Measurements from ENCODE around the gene CSTPP1. TPM values are rescaled to one million over a fixed set of nuclear protein-coding genes. Genes with fewer than 3 reads are reported as not detected.

Gene CSTPP1
- total RNA-seq, 1 donor from 2014 or later, result 6.6 TPM

GRCh38 chr11:47051217-47051616 is 114.7 kb downstream of the CSTPP1 start:
- H3K4me3 ChIP-seq (ENCODE audit: low read depth, low read length), result no peak overlapping the region
- H3K27me3 ChIP-seq (ENCODE audit: control insufficient read depth, insufficient read depth, low read length), result no peaks in the 10 kb centered on the region
- DNase-seq (ENCODE audit: low read depth) (no peak), FAIRE-seq (no peak)
- no peak for TF ChIP-seq CTCF (IDR thresholded peaks at IDR 0.05; ENCODE audit: insufficient read depth, low read length, severe bottlenecking)
- no peaks in the 10 kb centered on the region for H3K36me3 ChIP-seq (ENCODE audit: control insufficient read depth, insufficient read depth, low read length)

GRCh38 chr11:47052165-47052564 is 115.6 kb downstream of the CSTPP1 start:
- H3K36me3 ChIP-seq (ENCODE audit: control insufficient read depth, insufficient read depth, low read length), result no peaks in the 10 kb centered on the region
- no peak for TF ChIP-seq CTCF (IDR thresholded peaks at IDR 0.05; ENCODE audit: insufficient read depth, low read length, severe bottlenecking)
- FAIRE-seq (no peak), DNase-seq (ENCODE audit: low read depth) (no peak)
- no peaks in the 10 kb centered on the region for H3K27me3 ChIP-seq (ENCODE audit: control insufficient read depth, insufficient read depth, low read length)
- no peak overlapping the region for H3K4me3 ChIP-seq (ENCODE audit: low read depth, low read length)

GRCh38 chr11:47052576-47052975 is 116.0 kb downstream of the CSTPP1 start:
- TF ChIP-seq CTCF (IDR thresholded peaks at IDR 0.05; ENCODE audit: insufficient read depth, low read length, severe bottlenecking), result no peak
- FAIRE-seq (no peak), DNase-seq (ENCODE audit: low read depth) (no peak)
- H3K27me3 ChIP-seq (ENCODE audit: control insufficient read depth, insufficient read depth, low read length), result no peaks in the 10 kb centered on the region
- no peak overlapping the region for H3K4me3 ChIP-seq (ENCODE audit: low read depth, low read length)
- H3K36me3 ChIP-seq (ENCODE audit: control insufficient read depth, insufficient read depth, low read length), result no peaks in the 10 kb centered on the region

GRCh38 chr11:47055534-47055933 is 119.0 kb downstream of the CSTPP1 start:
- no peaks in the 10 kb centered on the region for H3K27me3 ChIP-seq (ENCODE audit: control insufficient read depth, insufficient read depth, low read length)
- H3K4me3 ChIP-seq (ENCODE audit: low read depth, low read length), result no peak overlapping the region
- FAIRE-seq (no peak), DNase-seq (ENCODE audit: low read depth) (no peak)
- TF ChIP-seq CTCF (IDR thresholded peaks at IDR 0.05; ENCODE audit: insufficient read depth, low read length, severe bottlenecking), result no peak
- H3K36me3 ChIP-seq (ENCODE audit: control insufficient read depth, insufficient read depth, low read length), result no peaks in the 10 kb centered on the region

GRCh38 chr11:47056261-47056915 is 119.8 kb downstream of the CSTPP1 start:
- Histone ChIP-seq H3K4me3 (ENCODE audit: low read depth, low read length) (no peak overlapping the region), H3K27me3 (ENCODE audit: control insufficient read depth, insufficient read depth, low read length) (no peaks in the 10 kb centered on the region), H3K36me3 (ENCODE audit: control insufficient read depth, insufficient read depth, low read length) (no peaks in the 10 kb centered on the region)
- DNase-seq (ENCODE audit: low read depth) (peak; percentile 17), FAIRE-seq (no peak)
- TF ChIP-seq CTCF (IDR thresholded peaks at IDR 0.05; ENCODE audit: insufficient read depth, low read length, severe bottlenecking), result no peak

- TF ChIP-seq CTCF (IDR thresholded peaks at IDR 0.05; ENCODE audit: insufficient read depth, low read length, severe bottlenecking), result no peak
- no peaks in the 10 kb centered on the region for H3K36me3 ChIP-seq (ENCODE audit: control insufficient read depth, insufficient read depth, low read length)
- FAIRE-seq (no peak), DNase-seq (ENCODE audit: low read depth) (no peak)
- H3K4me3 ChIP-seq (ENCODE audit: low read depth, low read length), result no peak overlapping the region
- no peaks in the 10 kb centered on the region for H3K27me3 ChIP-seq (ENCODE audit: control insufficient read depth, insufficient read depth, low read length)
These were observed 120.8 kb downstream of the CSTPP1 start for GRCh38 chr11:47057365-47057764.
